ENCODE data around the gene FRMD3.

FRMD3 gene

DNA sequence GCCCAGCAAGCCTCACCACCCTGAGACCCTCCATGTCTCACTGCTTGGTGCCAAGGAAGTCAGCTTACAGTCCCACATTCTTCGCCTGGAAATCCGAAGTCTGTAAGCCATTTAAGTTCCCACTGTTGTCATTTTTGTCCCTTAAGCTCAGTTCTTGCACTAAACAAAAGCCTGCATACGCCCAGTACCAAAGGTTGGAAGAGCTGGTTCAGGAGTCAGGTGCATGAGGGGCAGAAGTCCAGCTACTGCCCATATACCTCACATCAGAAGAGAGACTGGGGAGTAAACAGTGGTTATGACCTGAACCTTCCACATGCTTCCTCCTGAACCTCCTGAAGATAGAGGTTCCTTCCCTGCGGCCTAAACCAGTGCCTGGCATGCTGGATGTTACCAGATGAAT is 146.0 kb downstream of the FRMD3 start:
- Histone ChIP-seq H3K4me1 (peaks cover 6% of the 10 kb centered on the region), H3K4me3 (ENCODE audit: low read depth, low read length) (no peak overlapping the region), H3K9ac (no peak overlapping the region), H3K4me2 (ENCODE audit: low read length) (no peak overlapping the region), H3K27ac (no peak overlapping the region), H3K9me3 (ENCODE audit: control insufficient read depth, low read length) (no peaks in the 10 kb centered on the region), H3K79me2 (peaks cover 9% of the 10 kb centered on the region), H3K36me3 (ENCODE audit: control insufficient read depth, insufficient read depth, low read length) (no peaks in the 10 kb centered on the region), H3K27me3 (ENCODE audit: control insufficient read depth, insufficient read depth, low read length) (no peaks in the 10 kb centered on the region), H2AFZ (no peak overlapping the region)
- TF ChIP-seq, protein P1, sequence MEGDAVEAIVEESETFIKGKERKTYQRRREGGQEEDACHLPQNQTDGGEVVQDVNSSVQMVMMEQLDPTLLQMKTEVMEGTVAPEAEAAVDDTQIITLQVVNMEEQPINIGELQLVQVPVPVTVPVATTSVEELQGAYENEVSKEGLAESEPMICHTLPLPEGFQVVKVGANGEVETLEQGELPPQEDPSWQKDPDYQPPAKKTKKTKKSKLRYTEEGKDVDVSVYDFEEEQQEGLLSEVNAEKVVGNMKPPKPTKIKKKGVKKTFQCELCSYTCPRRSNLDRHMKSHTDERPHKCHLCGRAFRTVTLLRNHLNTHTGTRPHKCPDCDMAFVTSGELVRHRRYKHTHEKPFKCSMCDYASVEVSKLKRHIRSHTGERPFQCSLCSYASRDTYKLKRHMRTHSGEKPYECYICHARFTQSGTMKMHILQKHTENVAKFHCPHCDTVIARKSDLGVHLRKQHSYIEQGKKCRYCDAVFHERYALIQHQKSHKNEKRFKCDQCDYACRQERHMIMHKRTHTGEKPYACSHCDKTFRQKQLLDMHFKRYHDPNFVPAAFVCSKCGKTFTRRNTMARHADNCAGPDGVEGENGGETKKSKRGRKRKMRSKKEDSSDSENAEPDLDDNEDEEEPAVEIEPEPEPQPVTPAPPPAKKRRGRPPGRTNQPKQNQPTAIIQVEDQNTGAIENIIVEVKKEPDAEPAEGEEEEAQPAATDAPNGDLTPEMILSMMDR (IDR thresholded peaks at IDR 0.05), result no peak

DNA sequence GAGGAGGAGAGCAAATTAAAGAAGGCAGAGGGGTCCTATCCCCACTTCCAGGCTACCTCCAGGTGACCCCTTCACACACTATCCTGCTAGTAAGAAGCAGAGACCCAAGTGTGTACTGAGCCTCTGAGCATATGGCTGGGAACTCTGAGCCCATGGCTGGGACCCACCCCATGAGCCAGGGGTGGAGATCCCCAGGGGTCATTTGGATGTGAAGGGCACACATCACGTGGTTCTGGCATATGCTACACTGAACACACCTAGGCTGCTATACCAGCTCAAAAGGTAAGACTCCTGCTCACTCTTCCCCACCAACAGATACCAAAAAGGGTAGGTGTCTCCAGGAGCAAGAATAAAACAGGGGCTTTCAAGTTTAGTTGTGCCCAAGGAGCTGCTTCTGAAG is 149.9 kb downstream of the FRMD3 start:
- no peak overlapping the region for H3K9ac ChIP-seq
- H3K79me2 ChIP-seq, result peaks cover 2% of the 10 kb centered on the region
- no peak overlapping the region for H3K4me3 ChIP-seq (ENCODE audit: low read depth, low read length)
- no peaks in the 10 kb centered on the region for H3K9me3 ChIP-seq (ENCODE audit: control insufficient read depth, low read length)
- H3K36me3 ChIP-seq (ENCODE audit: control insufficient read depth, insufficient read depth, low read length), result no peaks in the 10 kb centered on the region
- H3K27me3 ChIP-seq (ENCODE audit: control insufficient read depth, insufficient read depth, low read length), result no peaks in the 10 kb centered on the region
- TF ChIP-seq, protein P1 (IDR thresholded peaks at IDR 0.05), result no peak
- no peak overlapping the region for H3K4me2 ChIP-seq (ENCODE audit: low read length)
- peaks cover 6% of the 10 kb centered on the region for H3K4me1 ChIP-seq
- no peak overlapping the region for H2AFZ ChIP-seq
- no peak overlapping the region for H3K27ac ChIP-seq

GRCh38 chr9:83387401-83388185 is 150.6 kb downstream of the FRMD3 start:
- H3K36me3 ChIP-seq (ENCODE audit: control insufficient read depth, insufficient read depth, low read length), result no peaks in the 10 kb centered on the region
- H3K27ac ChIP-seq, result no peak overlapping the region
- no peak overlapping the region for H3K9ac ChIP-seq
- no peaks in the 10 kb centered on the region for H3K9me3 ChIP-seq (ENCODE audit: control insufficient read depth, low read length)
- H2AFZ ChIP-seq, result no peak overlapping the region
- no peaks in the 10 kb centered on the region for H3K27me3 ChIP-seq (ENCODE audit: control insufficient read depth, insufficient read depth, low read length)
- TF ChIP-seq, protein P1 (IDR thresholded peaks at IDR 0.05), result no peak
- peaks cover 6% of the 10 kb centered on the region for H3K4me1 ChIP-seq
- H3K4me2 ChIP-seq (ENCODE audit: low read length), result no peak overlapping the region
- H3K79me2 ChIP-seq, result peaks cover 2% of the 10 kb centered on the region
- no peak overlapping the region for H3K4me3 ChIP-seq (ENCODE audit: low read depth, low read length)

- no peak overlapping the region for H2AFZ ChIP-seq
- H3K9ac ChIP-seq, result no peak overlapping the region
- H3K36me3 ChIP-seq (ENCODE audit: control insufficient read depth, insufficient read depth, low read length), result no peaks in the 10 kb centered on the region
- H3K27ac ChIP-seq, result no peak overlapping the region
- H3K27me3 ChIP-seq (ENCODE audit: control insufficient read depth, insufficient read depth, low read length), result no peaks in the 10 kb centered on the region
- H3K4me1 ChIP-seq, result no peaks in the 10 kb centered on the region
- H3K79me2 ChIP-seq, result peaks cover 2% of the 10 kb centered on the region
- no peaks in the 10 kb centered on the region for H3K9me3 ChIP-seq (ENCODE audit: control insufficient read depth, low read length)
- no peak overlapping the region for H3K4me3 ChIP-seq (ENCODE audit: low read depth, low read length)
- H3K4me2 ChIP-seq (ENCODE audit: low read length), result no peak overlapping the region
- TF ChIP-seq, protein P1 (IDR thresholded peaks at IDR 0.05), result no peak
Observed at GRCh38 chr9:83385317-83385716, 152.9 kb downstream of the FRMD3 start.

DNA sequence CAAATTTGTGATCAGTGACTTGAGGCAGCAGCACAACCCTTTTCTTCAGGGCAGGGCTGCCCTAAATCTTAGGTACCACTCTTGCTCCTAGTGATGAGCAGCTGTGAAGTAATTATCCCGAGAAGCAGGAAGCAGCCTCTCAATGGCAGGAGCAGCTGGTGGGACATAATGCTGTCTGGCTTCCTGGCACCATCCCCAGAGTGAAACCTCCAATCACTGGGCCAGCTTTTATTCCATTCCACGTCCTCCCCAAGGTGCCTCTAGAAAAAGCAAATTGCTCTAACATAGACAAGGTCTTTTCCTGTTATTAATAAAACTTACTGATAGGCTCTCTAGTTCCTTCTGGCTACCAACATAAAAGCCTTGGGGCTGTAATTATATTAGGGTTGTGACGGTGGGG is 154.0 kb downstream of the FRMD3 start:
- Histone ChIP-seq H3K4me1 (peaks cover 4% of the 10 kb centered on the region), H3K9me3 (ENCODE audit: control insufficient read depth, low read length) (no peaks in the 10 kb centered on the region), H3K4me2 (ENCODE audit: low read length) (no peak overlapping the region), H3K79me2 (peaks cover 2% of the 10 kb centered on the region), H2AFZ (no peak overlapping the region), H3K9ac (no peak overlapping the region), H3K4me3 (ENCODE audit: low read depth, low read length) (no peak overlapping the region), H3K27me3 (ENCODE audit: control insufficient read depth, insufficient read depth, low read length) (no peaks in the 10 kb centered on the region), H3K27ac (no peak overlapping the region), H3K36me3 (ENCODE audit: control insufficient read depth, insufficient read depth, low read length) (no peaks in the 10 kb centered on the region)
- TF ChIP-seq, protein P1 (IDR thresholded peaks at IDR 0.05), result no peak
